ENCODE measurements around the gene PLXDC1. TPM values are rescaled to one million over a fixed set of nuclear protein-coding genes. Genes with fewer than 3 reads are reported as not detected.

PLXDC1 gene
- total and polyA plus RNA-seq, 2 of the 8 experiments (the other 6 are each of a cell fraction or from before 2014, with no cell fraction given) = 4.1 to 14.6 TPM

GRCh38 chr17:39173526-39174274 lies 22.3 kb upstream of the PLXDC1 start:
- Histone ChIP-seq H2AK5ac (ENCODE audit: low read depth, low read length) (0 out of 2 replicates have a peak overlapping the region, but pooled peaks have one; percentile 65), H3K4me2 (ENCODE audit: insufficient read depth in 1 of 2, low read depth in 2 of 2, low read length in 2 of 2) (no peak overlapping the region), H3K4ac (replicated peaks; ENCODE audit: insufficient read length, low read depth, low read length) (no peak overlapping the region), H3K4me3 (ENCODE audit: extremely low read depth in 1 of 4, insufficient read depth in 2 of 4, low read depth in 3 of 4, low read length in 4 of 4) (no peak overlapping the region), H4K8ac (ENCODE audit: extremely low read depth, insufficient read depth, low read length) (no peak overlapping the region), H3K56ac (replicated peaks; ENCODE audit: insufficient read length, low read depth, low read length) (no peak overlapping the region), H2BK5ac (ENCODE audit: low read depth, low read length) (no peak overlapping the region), H3K27me3 (replicated peaks in 1 of 4; ENCODE audit: control insufficient read depth in 3 of 4, extremely low read depth in 1 of 4, insufficient read depth in 3 of 4, low read length in 3 of 4) (no peaks in the 10 kb centered on the region; a peak in 2 of 7 replicates), H3K9me3 (ENCODE audit: insufficient read depth in 2 of 2, low read depth in 1 of 2, low read length in 1 of 2) (no peaks in the 10 kb centered on the region), H2BK12ac (ENCODE audit: low read depth, low read length) (peak overlapping the region; percentile 60; the same call in 1 of the 2 replicates), H3K23me2 (ENCODE audit: low read depth, low read length) (no peaks in the 10 kb centered on the region; the same call in 1 of the 2 replicates), H2BK120ac (replicated peaks; ENCODE audit: low read depth, low read length) (no peak overlapping the region), H3K9ac (replicated peaks in 1 of 4; ENCODE audit: extremely low read depth in 1 of 4, low read depth in 3 of 4, low read length in 3 of 4) (no peak overlapping the region), H3K27ac (ENCODE audit: low read depth, low read length) (no peak overlapping the region), H4K20me1 (replicated peaks in 1 of 2; ENCODE audit: control insufficient read depth in 1 of 2, insufficient read depth in 2 of 2, low read length in 2 of 2) (peaks cover 0 to 5% of the 10 kb centered on the region in 2 experiments), H4K91ac (replicated peaks; ENCODE audit: insufficient read length, low read length) (no peak overlapping the region), H3K18ac (ENCODE audit: extremely low read depth, low read length) (no peak overlapping the region), H4K5ac (ENCODE audit: insufficient read length, low read depth, low read length) (no peak overlapping the region), H2AFZ (ENCODE audit: low read length) (no peak overlapping the region), H3K23ac (ENCODE audit: insufficient read length) (no peak overlapping the region), H2BK15ac (ENCODE audit: low read length) (peak overlapping the region; percentile 81; the same call in 1 of the 2 replicates), H2BK20ac (ENCODE audit: low read length) (0 out of 2 replicates have a peak overlapping the region, but pooled peaks have one; percentile 3), H3K4me1 (replicated peaks in 1 of 4; ENCODE audit: control insufficient read depth in 3 of 4, insufficient read depth in 4 of 4, low read length in 3 of 4) (peaks cover 0 to 14% (median 10%) of the 10 kb centered on the region in 4 experiments; a peak in 6 of 7 replicates), H3K36me3 (ENCODE audit: control insufficient read depth in 2 of 4, insufficient read depth in 4 of 4, low read length in 3 of 4) (peaks cover 0 to 15% (median 5%) of the 10 kb centered on the region in 4 experiments; a peak in 4 of 8 replicates), H3K79me2 (ENCODE audit: control insufficient read depth in 1 of 2, insufficient read depth in 2 of 2, low read length in 2 of 2) (no peaks in the 10 kb centered on the region), H3K14ac (ENCODE audit: insufficient read length) (no peak overlapping the region), H3K79me1 (ENCODE audit: low read depth, low read length) (no peaks in the 10 kb centered on the region)
- DNase-seq (ENCODE audit: low read depth in 1 of 2, low spot score in 2 of 2) (no peak), FAIRE-seq (no peak)
- ChIA-PET POLR2A (ENCODE audit: partially characterized antibody) (interaction anchor here (0.5 to 3.9 kb wide), 14 partner anchors 9 to 227 kb away, joined by 3 to 35 read pairs (median 6); partner anchors contain the start of genes ARL5C, FBXL20 and RPL19), CTCF (ENCODE audit: partially characterized antibody) (interaction anchor here (0.7 to 7.8 kb wide), 31 partner anchors 10 to 474 kb away, joined by 3 to 151 read pairs (median 5); partner anchors contain the start of genes ARL5C, FBXO47, LASP1NB and PLXDC1)
- 82% methylated on average over 10 of the region's 10 CpGs; no CpG with 5 or more reads in 1 of the 2 experiments for WGBS, 2 experiments (ENCODE audit: extremely low coverage in 1 of 2, insufficient coverage in 1 of 2, insufficient read length in 1 of 2, insufficient replicate concordance in 2 of 2, low coverage in 1 of 2, low lambda C conversion rate in 2 of 2, missing lambda C conversion rate in 1 of 2)
- TF ChIP-seq JUND (IDR thresholded peaks at IDR 0.05; ENCODE audit: low read length) = no peak
- no peak for TF ChIP-seq TCF12 (IDR thresholded peaks at IDR 0.05; ENCODE audit: low read depth, low read length)
- no peak for TF ChIP-seq JUN (IDR thresholded peaks at IDR 0.05; ENCODE audit: low read depth, low read length)

Data from H1 (cell line).